ENCODE results near the gene ANKS1A. TPM values are rescaled to one million over a fixed set of nuclear protein-coding genes. Genes with fewer than 3 reads are reported as not detected.
A peak's percentile ranks its signal among the peaks of the same experiment; 100 is the strongest.
"Not testable (repeated sequence)": the region's sequence is repeated elsewhere in the genome, so short reads cannot be mapped to it uniquely, and the experiment has no call there.

The ANKS1A gene
- total RNA-seq, 2 experiments from 2014 or later, result 6.4 to 6.5 TPM

DNA sequence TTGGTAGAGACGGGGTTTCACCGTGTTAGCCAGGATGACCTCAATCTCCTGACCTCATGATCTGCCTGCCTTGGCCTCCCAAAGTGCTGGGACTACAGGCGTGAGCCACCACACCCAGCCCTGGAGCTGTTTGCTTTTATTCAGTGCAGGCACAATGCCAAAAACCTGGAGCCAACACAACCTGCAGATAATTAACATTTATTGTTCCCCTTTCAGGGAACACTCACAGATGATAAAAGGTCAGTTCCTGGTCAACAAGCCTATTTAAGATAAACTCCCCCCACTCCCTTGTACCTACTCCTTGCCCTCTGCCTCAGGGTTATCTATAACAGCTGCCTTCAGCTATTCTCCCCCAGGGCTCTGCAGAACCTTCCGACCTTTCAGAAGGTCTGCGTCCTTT is 218.7 kb downstream of the ANKS1A start:
- H3K36me3 Mint-ChIP-seq, DNase-seq, H3K9me3 Mint-ChIP-seq, H3K4me3 Mint-ChIP-seq, H3K27me3 Mint-ChIP-seq, H3K27ac Mint-ChIP-seq, H3K4me1 Mint-ChIP-seq: not testable (repeated sequence)

DNA sequence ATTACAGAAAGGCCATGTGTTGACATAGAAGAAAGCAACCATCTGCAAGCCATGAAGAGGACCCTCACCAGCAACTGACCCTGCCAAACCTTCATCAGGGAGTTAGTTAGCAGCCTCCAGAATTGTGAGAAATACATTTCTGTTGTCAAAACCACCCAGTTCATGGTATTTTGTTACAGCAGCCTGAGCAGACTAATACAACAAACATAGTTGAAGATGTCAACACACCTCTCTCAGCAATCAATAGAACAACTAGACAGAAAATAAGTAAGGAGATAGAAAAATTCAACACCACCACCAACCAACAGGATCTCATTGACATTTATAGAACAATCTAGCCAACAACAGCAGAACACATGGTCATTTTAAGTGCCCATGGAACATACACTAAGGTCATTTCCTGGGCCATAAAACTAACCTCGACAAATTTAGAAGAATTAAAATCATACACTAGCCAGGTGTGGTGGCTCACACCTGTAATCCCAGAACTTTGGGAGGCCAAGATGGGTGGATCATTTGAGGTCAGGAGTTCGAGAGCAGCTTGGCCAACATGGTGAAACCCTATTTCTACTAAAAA is 219.3 kb downstream of the ANKS1A start:
- DNase-seq, result no peak
- Mint-ChIP-seq H3K4me3 (no peak overlapping the region), H3K4me1 (no peaks in the 10 kb centered on the region), H3K27ac (no peak overlapping the region), H3K27me3 (peaks cover 8% of the 10 kb centered on the region), H3K9me3 (peaks cover 10% of the 10 kb centered on the region), H3K36me3 (peaks cover 2% of the 10 kb centered on the region)

DNA sequence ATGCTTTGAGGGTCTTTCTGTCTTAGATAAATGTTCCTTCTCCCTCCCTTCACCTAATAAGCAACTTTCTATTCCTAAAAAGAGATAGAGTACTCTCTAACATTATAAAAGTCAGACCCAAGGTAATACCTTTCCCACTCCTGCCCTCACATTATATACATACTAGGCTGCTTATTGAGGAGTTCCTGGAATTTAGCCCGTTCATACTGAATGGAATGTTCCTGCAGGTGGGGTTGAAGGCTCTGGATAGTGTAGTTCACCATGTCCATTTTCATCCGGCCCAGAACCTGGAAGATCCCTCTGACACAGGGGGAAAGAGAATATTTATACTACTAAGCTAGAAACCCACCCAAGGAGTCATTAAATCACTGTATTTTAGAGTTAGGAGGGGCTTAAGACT is 231.7 kb downstream of the ANKS1A start:
- H3K36me3 Mint-ChIP-seq, result no peaks in the 10 kb centered on the region

DNA sequence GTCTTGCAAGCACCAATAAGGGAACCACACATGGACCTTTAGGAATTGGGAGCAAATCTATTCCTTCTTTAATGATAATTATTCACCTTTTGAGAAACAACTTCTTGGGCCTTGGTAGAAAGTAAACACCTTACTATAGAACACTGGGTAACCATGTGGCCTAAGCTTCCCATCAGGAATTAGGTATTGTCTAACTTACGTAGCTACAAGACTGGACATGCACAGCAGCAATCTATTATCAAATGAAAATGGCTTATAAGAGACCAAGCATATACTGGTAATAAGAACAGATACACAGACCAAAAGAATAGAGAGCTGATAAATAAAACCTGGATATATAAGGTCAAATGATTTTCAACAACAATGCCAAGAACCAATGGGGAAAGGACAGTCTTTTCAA is 235.3 kb downstream of the ANKS1A start:
- H3K9me3 Mint-ChIP-seq, result no peaks in the 10 kb centered on the region
- no peak overlapping the region for H3K4me3 Mint-ChIP-seq
- no peak overlapping the region for H3K27ac Mint-ChIP-seq
- peaks cover 4% of the 10 kb centered on the region for H3K27me3 Mint-ChIP-seq
- H3K4me1 Mint-ChIP-seq, result no peaks in the 10 kb centered on the region
- no peak for DNase-seq
- no peaks in the 10 kb centered on the region for H3K36me3 Mint-ChIP-seq

More for the DNA sequence above, 231.7 kb downstream of the ANKS1A start:
- no peak for DNase-seq
- Mint-ChIP-seq H3K4me1 (no peaks in the 10 kb centered on the region), H3K27ac (no peak overlapping the region), H3K4me3 (no peak overlapping the region), H3K27me3 (peaks cover 4% of the 10 kb centered on the region), H3K9me3 (no peaks in the 10 kb centered on the region)

DNA sequence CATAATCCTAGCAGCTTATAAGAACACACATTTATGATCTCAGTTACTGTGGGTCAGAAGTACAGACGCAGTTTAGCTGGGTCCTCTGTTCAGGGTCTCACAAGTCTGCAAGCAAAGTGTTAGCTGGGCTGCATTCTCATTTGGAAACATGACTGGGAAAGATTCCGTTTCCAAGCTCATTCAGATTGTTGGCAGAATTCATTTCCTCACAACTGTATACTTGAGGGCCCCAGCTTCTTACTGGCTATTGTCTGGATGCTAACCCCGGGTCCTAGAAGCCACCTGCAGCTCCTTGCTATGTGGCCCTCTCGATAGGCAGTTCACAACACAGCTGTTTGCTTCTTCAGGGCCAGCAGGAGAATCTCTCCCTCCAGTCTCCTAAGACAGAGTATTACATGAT is 239.0 kb downstream of the ANKS1A start:
- no peak for DNase-seq
- Mint-ChIP-seq H3K27me3 (no peaks in the 10 kb centered on the region), H3K27ac (no peak overlapping the region), H3K36me3 (no peaks in the 10 kb centered on the region), H3K9me3 (no peaks in the 10 kb centered on the region), H3K4me3 (no peak overlapping the region), H3K4me1 (no peaks in the 10 kb centered on the region)

DNA sequence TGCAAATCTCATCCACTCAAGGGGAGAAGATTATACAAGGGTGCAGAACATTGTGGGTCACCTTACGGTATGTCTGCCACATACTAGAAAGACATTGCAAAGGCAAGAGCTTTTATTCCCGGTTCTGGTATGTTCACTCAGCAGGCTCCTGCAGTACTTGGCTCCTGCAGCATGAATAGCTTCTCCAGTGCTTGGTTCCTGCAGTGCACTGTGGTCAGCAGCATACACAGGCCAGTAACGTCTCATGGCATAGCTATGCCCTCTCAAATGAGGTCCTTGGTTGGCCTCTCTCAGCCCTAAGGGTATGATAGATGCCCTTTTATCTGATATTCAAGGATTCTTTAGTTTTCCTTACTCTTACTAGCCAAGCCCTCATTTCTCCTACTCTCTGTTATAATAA is 239.4 kb downstream of the ANKS1A start:
- Mint-ChIP-seq H3K4me3 (no peak overlapping the region), H3K27ac (no peak overlapping the region), H3K27me3 (no peaks in the 10 kb centered on the region), H3K9me3 (no peaks in the 10 kb centered on the region), H3K4me1 (no peaks in the 10 kb centered on the region), H3K36me3 (no peaks in the 10 kb centered on the region)
- DNase-seq, result no peak

DNA sequence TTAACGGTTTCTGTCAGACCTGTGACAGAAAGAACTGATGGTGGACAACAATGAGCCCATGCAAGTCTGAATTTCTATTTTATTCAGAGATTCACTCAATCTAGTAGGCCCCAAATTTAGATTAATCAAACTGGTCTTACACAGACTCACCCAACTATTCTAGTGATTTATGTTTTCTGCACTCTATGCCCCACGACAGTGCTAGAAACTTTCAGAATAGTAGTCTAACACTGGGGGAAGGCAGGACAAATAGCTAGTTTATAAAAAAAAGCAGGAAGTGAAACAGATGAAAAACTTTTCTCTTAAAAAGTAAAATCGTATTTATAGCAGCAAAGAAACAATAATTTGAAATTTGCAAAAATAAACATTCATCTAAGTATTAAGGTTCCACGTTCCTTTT is 247.1 kb downstream of the ANKS1A start:
- H3K27ac Mint-ChIP-seq, result no peak overlapping the region
- no peak for DNase-seq
- no peaks in the 10 kb centered on the region for H3K36me3 Mint-ChIP-seq
- H3K27me3 Mint-ChIP-seq, result peaks cover 26% of the 10 kb centered on the region
- no peak overlapping the region for H3K4me3 Mint-ChIP-seq
- H3K9me3 Mint-ChIP-seq, result no peaks in the 10 kb centered on the region
- H3K4me1 Mint-ChIP-seq, result peaks cover 8% of the 10 kb centered on the region

DNA sequence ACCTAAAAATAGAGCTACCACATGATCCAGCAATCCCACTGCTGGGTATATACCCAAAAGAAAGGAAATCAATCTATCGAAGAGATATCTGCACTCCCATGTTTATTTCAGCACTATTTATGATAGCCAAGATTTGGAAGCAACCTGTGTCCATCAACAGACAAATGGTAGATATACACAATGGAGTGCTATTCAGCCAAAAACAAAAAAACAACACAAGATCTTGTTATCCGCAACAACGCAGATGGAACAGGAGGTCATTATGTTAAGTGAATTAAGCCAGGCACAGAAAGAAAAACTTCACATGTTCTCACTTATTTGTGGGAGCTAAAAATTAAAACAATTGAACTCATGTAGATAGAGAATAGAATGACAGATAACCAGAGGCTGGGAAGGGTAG is 249.1 kb downstream of the ANKS1A start:
- not testable (repeated sequence) for H3K36me3 Mint-ChIP-seq, H3K4me3 Mint-ChIP-seq, DNase-seq, H3K9me3 Mint-ChIP-seq, H3K4me1 Mint-ChIP-seq, H3K27ac Mint-ChIP-seq
- peaks cover 35% of the 10 kb centered on the region for H3K27me3 Mint-ChIP-seq

DNA sequence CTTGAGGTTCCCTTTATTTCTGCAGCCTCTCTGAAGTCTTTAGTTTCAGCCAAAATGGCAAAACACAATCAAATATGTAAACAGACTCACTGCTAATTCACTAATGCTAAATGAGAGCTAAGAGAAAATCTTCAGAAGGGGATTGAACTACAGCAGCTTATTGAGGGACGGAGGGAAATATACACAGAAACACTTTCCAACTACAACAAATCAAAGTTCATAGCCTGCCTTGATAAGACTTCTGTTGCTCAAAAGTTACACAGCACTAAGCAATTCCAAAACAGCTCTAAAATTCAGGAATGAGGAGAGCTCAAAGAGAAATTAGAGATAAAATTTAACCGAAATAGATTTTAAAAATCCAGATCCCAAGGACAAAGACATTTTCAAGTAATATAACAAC is 250.4 kb downstream of the ANKS1A start:
- peaks cover 8% of the 10 kb centered on the region for H3K4me1 Mint-ChIP-seq
- DNase-seq, result no peak
- no peak overlapping the region for H3K4me3 Mint-ChIP-seq
- H3K9me3 Mint-ChIP-seq, result no peaks in the 10 kb centered on the region
- no peak overlapping the region for H3K27ac Mint-ChIP-seq
- H3K27me3 Mint-ChIP-seq, result peaks cover 35% of the 10 kb centered on the region
- H3K36me3 Mint-ChIP-seq, result no peaks in the 10 kb centered on the region

DNA sequence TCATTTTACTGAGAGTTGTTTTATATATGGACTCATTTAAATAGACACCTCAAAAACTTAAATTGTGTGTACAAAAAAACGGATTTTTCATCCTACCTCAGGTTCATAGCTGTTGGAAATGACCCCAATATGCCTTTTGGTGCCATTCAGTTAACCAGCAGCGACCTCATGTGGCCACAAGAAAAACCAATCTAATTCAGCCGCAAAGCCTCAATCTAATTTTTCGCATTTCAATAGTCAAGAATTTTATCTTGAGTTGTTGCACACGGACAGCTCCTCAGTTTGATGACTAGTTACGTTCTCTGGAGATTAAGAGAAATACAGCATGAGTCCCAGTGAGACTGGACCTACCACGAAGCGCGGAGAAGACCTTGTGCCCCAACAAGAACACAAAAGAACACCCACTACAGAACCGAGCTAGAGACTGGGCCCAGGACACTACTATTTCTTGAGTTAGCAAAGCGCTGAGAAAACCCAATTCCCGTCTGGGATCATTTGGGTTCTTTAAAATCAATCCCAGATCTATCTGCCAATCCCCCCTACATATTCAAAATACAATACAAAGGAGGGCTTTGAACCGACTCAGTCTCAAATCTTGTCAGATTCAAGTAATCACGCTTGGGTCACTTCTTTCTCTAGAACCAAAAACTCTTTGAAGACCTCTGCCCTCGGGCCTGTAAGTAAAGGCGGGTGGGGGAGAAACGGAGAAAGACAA is 251.0 kb downstream of the ANKS1A start:
- Mint-ChIP-seq H3K27ac (no peak overlapping the region), H3K4me3 (peak overlapping the region; percentile 41), H3K36me3 (no peaks in the 10 kb centered on the region), H3K27me3 (peaks cover 35% of the 10 kb centered on the region), H3K9me3 (no peaks in the 10 kb centered on the region), H3K4me1 (peaks cover 8% of the 10 kb centered on the region)
- peak; percentile 41 for DNase-seq

DNA sequence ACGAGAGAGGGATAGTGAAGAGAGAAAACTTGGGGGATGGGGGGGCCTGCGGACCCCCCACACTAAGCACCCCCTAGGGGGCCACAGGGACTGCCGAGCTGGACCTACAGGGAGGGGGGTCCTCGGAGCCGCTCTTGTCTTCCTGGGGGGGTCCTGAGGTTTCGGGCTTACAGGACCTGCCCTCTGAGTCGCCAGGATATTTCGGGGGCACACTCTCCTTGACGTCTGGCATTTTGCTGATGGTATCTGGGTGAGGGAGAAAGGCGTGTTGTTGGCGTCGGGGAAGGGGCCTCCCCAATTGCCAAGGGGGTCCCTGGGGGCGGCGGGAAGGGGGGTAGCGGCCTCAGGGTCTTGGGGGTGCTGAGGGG is 251.6 kb downstream of the ANKS1A start:
- no peaks in the 10 kb centered on the region for H3K9me3 Mint-ChIP-seq
- DNase-seq, result no peak
- peak overlapping the region; percentile 41 for H3K4me3 Mint-ChIP-seq
- no peaks in the 10 kb centered on the region for H3K36me3 Mint-ChIP-seq
- no peak overlapping the region for H3K27ac Mint-ChIP-seq
- H3K27me3 Mint-ChIP-seq, result peaks cover 35% of the 10 kb centered on the region
- peaks cover 8% of the 10 kb centered on the region for H3K4me1 Mint-ChIP-seq

Other genes with a start within 250 kb of the ANKS1A start
- 10 to 100 TPM; 45.7 to 46.1 TPM for gene ILRUN, start 192.5 kb upstream of the ANKS1A start, total RNA-seq
- gene SNRPC, start 131.8 kb upstream of the ANKS1A start, total RNA-seq, result 100 to 1,000 TPM; 208 to 218 TPM
- gene BLTP3A, start 97.2 kb upstream of the ANKS1A start, total RNA-seq, result 10 to 100 TPM; 19.6 to 19.7 TPM
- gene TAF11, start 1.2 kb upstream of the ANKS1A start, total RNA-seq, result 10 to 100 TPM; 38.5 to 39.3 TPM